Measurements from ENCODE around the gene NXNL1. TPM values are rescaled to one million over a fixed set of nuclear protein-coding genes. Genes with fewer than 3 reads are reported as not detected.
A peak's percentile ranks its signal among the peaks of the same experiment; 100 is the strongest.

Gene NXNL1
- total and polyA plus RNA-seq, 2 of the 13 experiments (the other 11 are each of a cell fraction or from before 2014, with no cell fraction given) = not detected

DNA sequence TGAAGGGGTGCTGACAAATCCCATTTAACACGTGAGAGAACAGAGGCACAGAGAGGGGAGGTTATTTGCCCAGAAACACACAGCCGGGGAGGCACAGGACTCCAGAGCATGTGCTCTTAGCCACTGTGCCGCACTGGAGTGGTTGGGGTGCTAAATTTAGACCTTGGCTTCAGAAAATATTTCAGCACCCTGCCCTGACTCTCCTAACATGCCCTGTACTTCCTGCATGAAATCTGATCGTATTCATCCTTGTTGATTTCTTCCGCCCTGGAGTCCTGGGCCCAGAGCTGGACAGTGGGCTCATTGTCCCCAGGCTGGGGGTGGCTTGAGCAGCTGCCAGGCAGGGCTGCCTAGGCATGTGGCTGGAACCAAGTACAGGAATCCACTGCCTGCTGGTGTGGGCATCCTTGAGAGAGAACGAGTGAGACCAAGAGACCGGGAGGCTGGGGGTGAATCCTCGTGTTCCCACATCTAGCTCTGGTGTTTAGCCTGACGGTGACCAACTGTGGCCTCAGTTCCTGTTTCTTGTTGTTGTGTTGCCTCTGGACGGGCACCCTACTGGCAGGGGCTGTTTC lies 14.9 kb upstream of the NXNL1 start (continued):
- TF ChIP-seq, protein P1, sequence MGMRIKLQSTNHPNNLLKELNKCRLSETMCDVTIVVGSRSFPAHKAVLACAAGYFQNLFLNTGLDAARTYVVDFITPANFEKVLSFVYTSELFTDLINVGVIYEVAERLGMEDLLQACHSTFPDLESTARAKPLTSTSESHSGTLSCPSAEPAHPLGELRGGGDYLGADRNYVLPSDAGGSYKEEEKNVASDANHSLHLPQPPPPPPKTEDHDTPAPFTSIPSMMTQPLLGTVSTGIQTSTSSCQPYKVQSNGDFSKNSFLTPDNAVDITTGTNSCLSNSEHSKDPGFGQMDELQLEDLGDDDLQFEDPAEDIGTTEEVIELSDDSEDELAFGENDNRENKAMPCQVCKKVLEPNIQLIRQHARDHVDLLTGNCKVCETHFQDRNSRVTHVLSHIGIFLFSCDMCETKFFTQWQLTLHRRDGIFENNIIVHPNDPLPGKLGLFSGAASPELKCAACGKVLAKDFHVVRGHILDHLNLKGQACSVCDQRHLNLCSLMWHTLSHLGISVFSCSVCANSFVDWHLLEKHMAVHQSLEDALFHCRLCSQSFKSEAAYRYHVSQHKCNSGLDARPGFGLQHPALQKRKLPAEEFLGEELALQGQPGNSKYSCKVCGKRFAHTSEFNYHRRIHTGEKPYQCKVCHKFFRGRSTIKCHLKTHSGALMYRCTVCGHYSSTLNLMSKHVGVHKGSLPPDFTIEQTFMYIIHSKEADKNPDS (CRISPR knock-in tag; IDR thresholded peaks at IDR 0.05) = no peak
- TF ChIP-seq MZF1 (CRISPR knock-in tag; IDR thresholded peaks at IDR 0.05; ENCODE audit: borderline replicate concordance) (no peak), GATAD2A (CRISPR knock-in tag; IDR thresholded peaks at IDR 0.05) (peak; percentile 62), ZNF17 (CRISPR knock-in tag; IDR thresholded peaks at IDR 0.05) (no peak), ZNF775 (CRISPR knock-in tag; IDR thresholded peaks at IDR 0.05; ENCODE audit: borderline replicate concordance) (no peak), TAF1 (CRISPR knock-in tag; IDR thresholded peaks at IDR 0.05) (peak; percentile 16; the same call in 1 of the 2 replicates)
- TF ChIP-seq, protein P2, sequence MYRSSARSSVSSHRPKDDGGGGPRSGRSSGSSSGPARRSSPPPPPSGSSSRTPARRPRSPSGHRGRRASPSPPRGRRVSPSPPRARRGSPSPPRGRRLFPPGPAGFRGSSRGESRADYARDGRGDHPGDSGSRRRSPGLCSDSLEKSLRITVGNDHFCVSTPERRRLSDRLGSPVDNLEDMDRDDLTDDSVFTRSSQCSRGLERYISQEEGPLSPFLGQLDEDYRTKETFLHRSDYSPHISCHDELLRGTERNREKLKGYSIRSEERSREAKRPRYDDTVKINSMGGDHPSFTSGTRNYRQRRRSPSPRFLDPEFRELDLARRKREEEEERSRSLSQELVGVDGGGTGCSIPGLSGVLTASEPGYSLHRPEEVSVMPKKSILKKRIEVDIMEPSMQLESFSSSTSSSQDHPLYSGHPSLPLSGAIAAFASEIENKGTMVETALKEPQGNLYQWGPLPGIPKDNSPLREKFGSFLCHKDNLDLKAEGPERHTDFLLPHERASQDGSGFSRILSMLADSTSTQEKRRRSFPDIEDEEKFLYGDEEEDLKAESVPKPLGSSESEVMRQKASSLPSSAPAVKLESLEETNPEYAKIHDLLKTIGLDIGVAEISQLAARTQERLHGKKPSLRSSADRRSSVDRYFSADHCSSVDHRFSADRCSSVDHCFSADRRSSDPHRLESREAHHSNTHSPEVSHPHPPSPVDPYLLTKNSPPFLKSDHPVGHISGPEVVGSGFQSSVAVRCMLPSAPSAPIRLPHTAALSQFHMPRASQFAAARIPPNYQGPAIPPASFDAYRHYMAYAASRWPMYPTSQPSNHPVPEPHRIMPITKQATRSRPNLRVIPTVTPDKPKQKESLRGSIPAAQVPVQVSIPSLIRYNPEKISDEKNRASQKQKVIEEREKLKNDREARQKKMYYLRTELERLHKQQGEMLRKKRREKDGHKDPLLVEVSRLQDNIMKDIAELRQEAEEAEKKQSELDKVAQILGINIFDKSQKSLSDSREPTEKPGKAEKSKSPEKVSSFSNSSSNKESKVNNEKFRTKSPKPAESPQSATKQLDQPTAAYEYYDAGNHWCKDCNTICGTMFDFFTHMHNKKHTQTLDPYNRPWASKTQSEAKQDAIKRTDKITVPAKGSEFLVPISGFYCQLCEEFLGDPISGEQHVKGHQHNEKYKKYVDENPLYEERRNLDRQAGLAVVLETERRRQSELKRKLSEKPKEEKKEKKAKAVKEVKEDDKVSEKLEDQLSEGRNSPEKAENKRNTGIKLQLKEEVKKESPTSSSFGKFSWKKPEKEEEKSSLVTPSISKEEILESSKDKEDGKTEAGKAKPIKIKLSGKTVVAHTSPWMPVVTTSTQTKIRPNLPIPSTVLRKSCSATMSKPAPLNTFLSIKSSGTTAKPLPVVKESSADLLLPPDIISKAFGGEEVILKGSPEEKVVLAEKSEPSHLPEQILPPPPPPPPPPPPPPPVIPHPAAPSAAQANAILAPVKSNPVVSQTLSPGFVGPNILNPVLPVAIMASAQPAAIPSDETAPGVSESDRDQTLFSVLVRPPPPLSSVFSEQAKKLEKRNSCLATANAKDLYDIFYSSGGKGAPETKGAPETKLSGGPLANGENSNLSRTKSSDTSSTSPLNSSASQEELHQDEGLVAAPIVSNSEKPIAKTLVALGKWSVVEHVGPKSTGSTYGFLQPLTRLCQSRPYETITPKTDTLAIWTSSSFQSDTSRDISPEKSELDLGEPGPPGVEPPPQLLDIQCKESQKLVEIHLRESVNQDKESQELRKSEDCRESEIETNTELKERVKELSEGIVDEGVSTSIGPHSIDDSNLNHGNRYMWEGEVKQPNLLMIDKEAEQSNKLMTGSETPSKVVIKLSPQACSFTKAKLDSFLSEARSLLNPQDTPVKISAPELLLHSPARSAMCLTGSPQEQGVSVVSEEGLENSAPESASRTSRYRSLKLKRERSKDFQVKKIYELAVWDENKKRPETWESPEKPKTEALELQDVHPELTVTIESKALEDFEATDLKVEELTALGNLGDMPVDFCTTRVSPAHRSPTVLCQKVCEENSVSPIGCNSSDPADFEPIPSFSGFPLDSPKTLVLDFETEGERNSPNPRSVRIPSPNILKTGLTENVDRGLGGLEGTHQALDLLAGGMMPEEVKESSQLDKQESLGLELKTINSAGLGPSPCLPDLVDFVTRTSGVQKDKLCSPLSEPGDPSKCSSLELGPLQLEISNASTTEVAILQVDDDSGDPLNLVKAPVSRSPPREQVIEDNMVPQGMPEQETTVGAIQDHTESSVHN (CRISPR knock-in tag; IDR thresholded peaks at IDR 0.05) = no peak
- TF ChIP-seq, protein P3, sequence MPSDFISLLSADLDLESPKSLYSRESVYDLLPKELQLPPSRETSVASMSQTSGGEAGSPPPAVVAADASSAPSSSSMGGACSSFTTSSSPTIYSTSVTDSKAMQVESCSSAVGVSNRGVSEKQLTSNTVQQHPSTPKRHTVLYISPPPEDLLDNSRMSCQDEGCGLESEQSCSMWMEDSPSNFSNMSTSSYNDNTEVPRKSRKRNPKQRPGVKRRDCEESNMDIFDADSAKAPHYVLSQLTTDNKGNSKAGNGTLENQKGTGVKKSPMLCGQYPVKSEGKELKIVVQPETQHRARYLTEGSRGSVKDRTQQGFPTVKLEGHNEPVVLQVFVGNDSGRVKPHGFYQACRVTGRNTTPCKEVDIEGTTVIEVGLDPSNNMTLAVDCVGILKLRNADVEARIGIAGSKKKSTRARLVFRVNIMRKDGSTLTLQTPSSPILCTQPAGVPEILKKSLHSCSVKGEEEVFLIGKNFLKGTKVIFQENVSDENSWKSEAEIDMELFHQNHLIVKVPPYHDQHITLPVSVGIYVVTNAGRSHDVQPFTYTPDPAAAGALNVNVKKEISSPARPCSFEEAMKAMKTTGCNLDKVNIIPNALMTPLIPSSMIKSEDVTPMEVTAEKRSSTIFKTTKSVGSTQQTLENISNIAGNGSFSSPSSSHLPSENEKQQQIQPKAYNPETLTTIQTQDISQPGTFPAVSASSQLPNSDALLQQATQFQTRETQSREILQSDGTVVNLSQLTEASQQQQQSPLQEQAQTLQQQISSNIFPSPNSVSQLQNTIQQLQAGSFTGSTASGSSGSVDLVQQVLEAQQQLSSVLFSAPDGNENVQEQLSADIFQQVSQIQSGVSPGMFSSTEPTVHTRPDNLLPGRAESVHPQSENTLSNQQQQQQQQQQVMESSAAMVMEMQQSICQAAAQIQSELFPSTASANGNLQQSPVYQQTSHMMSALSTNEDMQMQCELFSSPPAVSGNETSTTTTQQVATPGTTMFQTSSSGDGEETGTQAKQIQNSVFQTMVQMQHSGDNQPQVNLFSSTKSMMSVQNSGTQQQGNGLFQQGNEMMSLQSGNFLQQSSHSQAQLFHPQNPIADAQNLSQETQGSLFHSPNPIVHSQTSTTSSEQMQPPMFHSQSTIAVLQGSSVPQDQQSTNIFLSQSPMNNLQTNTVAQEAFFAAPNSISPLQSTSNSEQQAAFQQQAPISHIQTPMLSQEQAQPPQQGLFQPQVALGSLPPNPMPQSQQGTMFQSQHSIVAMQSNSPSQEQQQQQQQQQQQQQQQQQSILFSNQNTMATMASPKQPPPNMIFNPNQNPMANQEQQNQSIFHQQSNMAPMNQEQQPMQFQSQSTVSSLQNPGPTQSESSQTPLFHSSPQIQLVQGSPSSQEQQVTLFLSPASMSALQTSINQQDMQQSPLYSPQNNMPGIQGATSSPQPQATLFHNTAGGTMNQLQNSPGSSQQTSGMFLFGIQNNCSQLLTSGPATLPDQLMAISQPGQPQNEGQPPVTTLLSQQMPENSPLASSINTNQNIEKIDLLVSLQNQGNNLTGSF (CRISPR knock-in tag; IDR thresholded peaks at IDR 0.05) = no peak
- TF ChIP-seq, protein P4, sequence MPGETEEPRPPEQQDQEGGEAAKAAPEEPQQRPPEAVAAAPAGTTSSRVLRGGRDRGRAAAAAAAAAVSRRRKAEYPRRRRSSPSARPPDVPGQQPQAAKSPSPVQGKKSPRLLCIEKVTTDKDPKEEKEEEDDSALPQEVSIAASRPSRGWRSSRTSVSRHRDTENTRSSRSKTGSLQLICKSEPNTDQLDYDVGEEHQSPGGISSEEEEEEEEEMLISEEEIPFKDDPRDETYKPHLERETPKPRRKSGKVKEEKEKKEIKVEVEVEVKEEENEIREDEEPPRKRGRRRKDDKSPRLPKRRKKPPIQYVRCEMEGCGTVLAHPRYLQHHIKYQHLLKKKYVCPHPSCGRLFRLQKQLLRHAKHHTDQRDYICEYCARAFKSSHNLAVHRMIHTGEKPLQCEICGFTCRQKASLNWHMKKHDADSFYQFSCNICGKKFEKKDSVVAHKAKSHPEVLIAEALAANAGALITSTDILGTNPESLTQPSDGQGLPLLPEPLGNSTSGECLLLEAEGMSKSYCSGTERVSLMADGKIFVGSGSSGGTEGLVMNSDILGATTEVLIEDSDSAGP (CRISPR knock-in tag; IDR thresholded peaks at IDR 0.05; ENCODE audit: borderline replicate concordance) = peak; percentile 53; the same call in 1 of the 2 replicates
- TF ChIP-seq, protein P5, sequence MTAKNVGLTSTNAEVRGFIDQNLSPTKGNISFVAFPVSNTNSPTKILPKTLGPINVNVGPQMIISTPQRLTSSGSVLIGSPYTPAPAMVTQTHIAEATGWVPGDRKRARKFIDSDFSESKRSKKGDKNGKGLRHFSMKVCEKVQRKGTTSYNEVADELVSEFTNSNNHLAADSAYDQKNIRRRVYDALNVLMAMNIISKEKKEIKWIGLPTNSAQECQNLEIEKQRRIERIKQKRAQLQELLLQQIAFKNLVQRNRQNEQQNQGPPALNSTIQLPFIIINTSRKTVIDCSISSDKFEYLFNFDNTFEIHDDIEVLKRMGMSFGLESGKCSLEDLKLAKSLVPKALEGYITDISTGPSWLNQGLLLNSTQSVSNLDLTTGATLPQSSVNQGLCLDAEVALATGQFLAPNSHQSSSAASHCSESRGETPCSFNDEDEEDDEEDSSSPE (CRISPR knock-in tag; IDR thresholded peaks at IDR 0.05) = no peak

Data from HepG2 (cell line).